ENCODE data around the gene AIRE.
A peak's percentile ranks its signal among the peaks of the same experiment; 100 is the strongest.

Gene AIRE

GRCh38 chr21:44325386-44326271 is 40.0 kb downstream of the AIRE start:
- DNase-seq: no peak

GRCh38 chr21:44326272-44326647 is 40.6 kb downstream of the AIRE start:
- no peak for DNase-seq

GRCh38 chr21:44326716-44327602 is 41.3 kb downstream of the AIRE start:
- DNase-seq: no peak

- no peak for DNase-seq
Measured at GRCh38 chr21:44327603-44327974, 41.9 kb downstream of the AIRE start.

GRCh38 chr21:44328242-44328895 is 42.7 kb downstream of the AIRE start:
- DNase-seq: no peak

- DNase-seq: no peak
Measured at GRCh38 chr21:44329086-44329889, 43.6 kb downstream of the AIRE start.

- DNase-seq: no peak
Measured at GRCh38 chr21:44329971-44330681, 44.5 kb downstream of the AIRE start.

- no peak for DNase-seq
Measured at GRCh38 chr21:44330698-44331097, 45.0 kb downstream of the AIRE start.

- DNase-seq: no peak
Measured at GRCh38 chr21:44331209-44331608, 45.5 kb downstream of the AIRE start.

- DNase-seq: no peak
Measured at GRCh38 chr21:44331650-44332307, 46.1 kb downstream of the AIRE start.

GRCh38 chr21:44332383-44332782 is 46.7 kb downstream of the AIRE start:
- DNase-seq: no peak

- DNase-seq: no peak
Measured at GRCh38 chr21:44332965-44333364, 47.3 kb downstream of the AIRE start.

GRCh38 chr21:44333509-44334328 is 48.0 kb downstream of the AIRE start:
- DNase-seq: no peak

GRCh38 chr21:44334329-44335030 is 48.8 kb downstream of the AIRE start:
- no peak for DNase-seq

- DNase-seq: no peak
Measured at GRCh38 chr21:44335266-44336059, 49.8 kb downstream of the AIRE start.

GRCh38 chr21:44337449-44337848 is 51.8 kb downstream of the AIRE start:
- DNase-seq: no peak

GRCh38 chr21:44337941-44338895 is 52.5 kb downstream of the AIRE start:
- peak; percentile 21 for DNase-seq

Data from inflammatory macrophage treated with lipopolysaccharide for 4 hours (primary cell).